GM19324 (cell line): ENCODE data around the gene DLG2.
"Not testable (repeated sequence)": the region's sequence is repeated elsewhere in the genome, so short reads cannot be mapped to it uniquely, and the experiment has no call there.

Source experiments
- ATAC-seq: cut with Tn5 transposase; IDR thresholded peaks from one replicate; pipeline ENCODE4 v1.9.1; 2021; ENCODE audit warnings: mild to moderate bottlenecking, moderate library complexity; ENCODE audit not compliant: unreplicated experiment, low FRiP score

DLG2 gene

GRCh38 chr11:83449338-83449913 lies 2177.7 kb downstream of the DLG2 start:
- ATAC-seq, result no peak

- no peak for ATAC-seq
Measured at GRCh38 chr11:83448686-83449085, 2178.5 kb downstream of the DLG2 start.

GRCh38 chr11:83443880-83444279 lies 2183.3 kb downstream of the DLG2 start:
- ATAC-seq, result not testable (repeated sequence)

GRCh38 chr11:83441601-83442000 lies 2185.5 kb downstream of the DLG2 start:
- ATAC-seq, result no peak

GRCh38 chr11:83441171-83441570 lies 2186.0 kb downstream of the DLG2 start:
- no peak for ATAC-seq

- ATAC-seq, result no peak
Measured at GRCh38 chr11:83438438-83438837, 2188.7 kb downstream of the DLG2 start.

- no peak for ATAC-seq
Measured at GRCh38 chr11:83437939-83438338, 2189.2 kb downstream of the DLG2 start.

- no peak for ATAC-seq
Measured at GRCh38 chr11:83436855-83437254, 2190.3 kb downstream of the DLG2 start.

- ATAC-seq, result not testable (repeated sequence)
Measured at GRCh38 chr11:83434812-83435211, 2192.3 kb downstream of the DLG2 start.

- ATAC-seq, result no peak
Measured at GRCh38 chr11:83427943-83428342, 2199.2 kb downstream of the DLG2 start.

GRCh38 chr11:83427501-83427900 lies 2199.6 kb downstream of the DLG2 start:
- ATAC-seq, result no peak

GRCh38 chr11:83425137-83425466 lies 2202.0 kb downstream of the DLG2 start:
- ATAC-seq, result no peak

GRCh38 chr11:83424376-83425136 lies 2202.6 kb downstream of the DLG2 start:
- no peak for ATAC-seq

GRCh38 chr11:83422641-83423040 lies 2204.5 kb downstream of the DLG2 start:
- ATAC-seq, result not testable (repeated sequence)

- no peak for ATAC-seq
Measured at GRCh38 chr11:83410605-83411565, 2216.3 kb downstream of the DLG2 start.

- ATAC-seq, result no peak
Measured at GRCh38 chr11:83409891-83410290, 2217.3 kb downstream of the DLG2 start.

- no peak for ATAC-seq
Measured at GRCh38 chr11:83409476-83409875, 2217.7 kb downstream of the DLG2 start.

- ATAC-seq, result no peak
Measured at GRCh38 chr11:83408946-83409345, 2218.2 kb downstream of the DLG2 start.
